Measurements from ENCODE around the gene NSMCE4A. TPM values are rescaled to one million over a fixed set of nuclear protein-coding genes. Genes with fewer than 3 reads are reported as not detected.
"Not testable (repeated sequence)": the region's sequence is repeated elsewhere in the genome, so short reads cannot be mapped to it uniquely, and the experiment has no call there.

The NSMCE4A gene
- total RNA-seq, 1 donor from 2014 or later = 41.7 TPM

DNA sequence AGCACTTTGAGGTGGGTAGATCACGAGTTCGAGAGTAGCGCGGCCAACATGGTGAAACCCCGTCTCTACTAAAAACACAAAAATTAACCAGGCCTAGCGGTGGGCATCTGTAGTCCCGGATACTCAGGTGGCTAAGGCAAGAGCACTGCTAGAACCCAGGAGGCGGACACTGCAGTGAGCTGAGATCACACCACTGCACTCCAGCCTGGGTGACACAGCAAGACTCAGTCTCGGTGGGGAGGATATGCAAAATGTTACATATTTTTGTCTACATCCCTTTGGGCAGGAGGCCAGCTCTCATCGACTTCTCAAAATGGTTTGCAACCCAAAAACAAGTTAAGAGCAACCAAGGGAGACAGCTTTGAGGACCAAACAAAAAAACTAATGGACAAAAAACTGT is 55.4 kb downstream of the NSMCE4A start:
- H3K4me1 Mint-ChIP-seq = peaks cover 9% of the 10 kb centered on the region
- DNase-seq (ENCODE audit: low spot score in 2 of 2, unreplicated experiment in 2 of 2) = no peak
- peaks cover 32% of the 10 kb centered on the region for H3K36me3 Mint-ChIP-seq
- no peak for TF ChIP-seq CTCF (IDR thresholded peaks at IDR 0.05; ENCODE audit: unreplicated experiment)
- H3K27ac Mint-ChIP-seq = no peak overlapping the region
- no peak overlapping the region for H3K4me3 Mint-ChIP-seq
- no peaks in the 10 kb centered on the region for H3K9me3 Mint-ChIP-seq
- H3K27me3 Mint-ChIP-seq (ENCODE audit: low read depth) = no peaks in the 10 kb centered on the region

- H3K4me3 Mint-ChIP-seq; H3K27me3 Mint-ChIP-seq (ENCODE audit: low read depth); DNase-seq (ENCODE audit: low spot score in 2 of 2, unreplicated experiment in 2 of 2); H3K9me3 Mint-ChIP-seq; H3K27ac Mint-ChIP-seq; H3K4me1 Mint-ChIP-seq: not testable (repeated sequence)
- H3K36me3 Mint-ChIP-seq = peaks cover 36% of the 10 kb centered on the region
Observed at GRCh38 chr10:121918800-121919199, 56.2 kb downstream of the NSMCE4A start.

GRCh38 chr10:121914661-121915060 is 60.4 kb downstream of the NSMCE4A start:
- H3K9me3 Mint-ChIP-seq = no peaks in the 10 kb centered on the region
- DNase-seq (ENCODE audit: low spot score in 2 of 2, unreplicated experiment in 2 of 2) = no peak
- H3K27me3 Mint-ChIP-seq (ENCODE audit: low read depth) = no peaks in the 10 kb centered on the region
- TF ChIP-seq CTCF (IDR thresholded peaks at IDR 0.05; ENCODE audit: unreplicated experiment) = no peak
- H3K27ac Mint-ChIP-seq = peak overlapping the region; percentile 35
- H3K36me3 Mint-ChIP-seq = peaks cover 45% of the 10 kb centered on the region
- H3K4me3 Mint-ChIP-seq = no peak overlapping the region
- peaks cover 4% of the 10 kb centered on the region for H3K4me1 Mint-ChIP-seq

DNA sequence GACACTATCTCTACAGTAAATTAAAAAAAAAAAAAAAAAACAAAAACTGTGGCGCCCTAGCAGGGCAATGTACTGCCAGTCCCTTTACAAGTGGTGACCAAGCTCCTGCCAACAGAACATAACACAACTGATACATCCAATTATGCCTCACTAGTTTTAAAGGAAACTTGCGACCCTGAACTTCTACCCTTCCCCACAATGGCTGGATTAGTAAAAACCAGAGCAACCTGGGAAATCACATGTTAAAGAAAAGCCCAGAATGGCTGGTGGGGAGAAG is 63.7 kb downstream of the NSMCE4A start:
- DNase-seq (ENCODE audit: low spot score in 2 of 2, unreplicated experiment in 2 of 2) = no peak
- no peaks in the 10 kb centered on the region for H3K9me3 Mint-ChIP-seq
- no peaks in the 10 kb centered on the region for H3K4me1 Mint-ChIP-seq
- H3K27ac Mint-ChIP-seq = no peak overlapping the region
- H3K36me3 Mint-ChIP-seq = peaks cover 47% of the 10 kb centered on the region
- H3K4me3 Mint-ChIP-seq = no peak overlapping the region
- TF ChIP-seq CTCF (IDR thresholded peaks at IDR 0.05; ENCODE audit: unreplicated experiment) = no peak
- H3K27me3 Mint-ChIP-seq (ENCODE audit: low read depth) = no peaks in the 10 kb centered on the region

- TF ChIP-seq CTCF (IDR thresholded peaks at IDR 0.05; ENCODE audit: unreplicated experiment) = no peak
- DNase-seq (ENCODE audit: low spot score in 2 of 2, unreplicated experiment in 2 of 2) = no peak
- Mint-ChIP-seq H3K27ac (no peak overlapping the region), H3K27me3 (ENCODE audit: low read depth) (no peaks in the 10 kb centered on the region), H3K9me3 (no peaks in the 10 kb centered on the region), H3K4me1 (no peaks in the 10 kb centered on the region), H3K36me3 (peaks cover 43% of the 10 kb centered on the region), H3K4me3 (no peak overlapping the region)
Observed at GRCh38 chr10:121910673-121911420, 64.2 kb downstream of the NSMCE4A start.

Other genes starting within 250 kb of the NSMCE4A start
- 33.0 to 35.6 TPM (median 34.3 TPM) in 3 replicates for gene ATE1, start 47.2 kb downstream of the NSMCE4A start, total RNA-seq
- 25.5 to 30.3 TPM (median 27.7 TPM) in 3 replicates for gene TACC2, start 13.9 kb upstream of the NSMCE4A start, total RNA-seq